Testis (tissue), 2 donors: ENCODE results near the gene TAS2R4.
A peak's percentile ranks its signal among the peaks of the same experiment; 100 is the strongest.

ENCODE experiments used
- POLR2A ChIP-seq: fragments of 450-650 bp; IDR thresholded peaks from one replicate; pipeline ENCODE4 v1.6.1; 2017; ENCODE audit warnings: antibody characterized with exemption, mild to moderate bottlenecking, moderate library complexity
- TF ChIP-seq, protein P1 (sequence below), 3 experiments: fragments of 450-650 bp in 2 of 3; fragments of 200-600 bp in 1 of 3; sonication (generic) in 1 of 3; IDR thresholded peaks; one replicate each; pipeline ENCODE4 v1.5.1; 2016 to 2019; ENCODE audit warnings: antibody characterized with exemption in 3 of 3, mild to moderate bottlenecking in 2 of 3, moderate library complexity in 1 of 3

DNA sequence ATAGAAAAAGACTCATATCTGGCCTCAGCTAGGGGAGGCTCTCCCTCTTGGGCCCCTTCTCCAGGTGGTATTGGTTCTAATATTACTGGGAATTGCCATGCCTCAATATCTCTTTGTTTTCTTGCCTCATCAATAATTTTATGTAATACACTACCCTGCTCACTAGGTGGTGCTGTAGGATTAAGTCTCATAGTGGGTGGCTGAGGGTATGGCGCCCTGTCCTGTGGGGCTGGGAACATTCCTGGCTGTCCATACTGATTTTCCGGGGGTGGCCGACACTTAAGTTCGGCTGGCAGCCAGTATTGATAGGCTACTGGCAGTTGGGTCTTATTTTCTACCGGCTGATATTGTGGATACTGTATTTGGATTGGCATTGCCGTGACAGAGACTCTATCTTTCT is 21.5 kb upstream of the TAS2R4 start:
- TF ChIP-seq, protein P1, sequence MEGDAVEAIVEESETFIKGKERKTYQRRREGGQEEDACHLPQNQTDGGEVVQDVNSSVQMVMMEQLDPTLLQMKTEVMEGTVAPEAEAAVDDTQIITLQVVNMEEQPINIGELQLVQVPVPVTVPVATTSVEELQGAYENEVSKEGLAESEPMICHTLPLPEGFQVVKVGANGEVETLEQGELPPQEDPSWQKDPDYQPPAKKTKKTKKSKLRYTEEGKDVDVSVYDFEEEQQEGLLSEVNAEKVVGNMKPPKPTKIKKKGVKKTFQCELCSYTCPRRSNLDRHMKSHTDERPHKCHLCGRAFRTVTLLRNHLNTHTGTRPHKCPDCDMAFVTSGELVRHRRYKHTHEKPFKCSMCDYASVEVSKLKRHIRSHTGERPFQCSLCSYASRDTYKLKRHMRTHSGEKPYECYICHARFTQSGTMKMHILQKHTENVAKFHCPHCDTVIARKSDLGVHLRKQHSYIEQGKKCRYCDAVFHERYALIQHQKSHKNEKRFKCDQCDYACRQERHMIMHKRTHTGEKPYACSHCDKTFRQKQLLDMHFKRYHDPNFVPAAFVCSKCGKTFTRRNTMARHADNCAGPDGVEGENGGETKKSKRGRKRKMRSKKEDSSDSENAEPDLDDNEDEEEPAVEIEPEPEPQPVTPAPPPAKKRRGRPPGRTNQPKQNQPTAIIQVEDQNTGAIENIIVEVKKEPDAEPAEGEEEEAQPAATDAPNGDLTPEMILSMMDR (IDR thresholded peaks at IDR 0.05): peak in 2 of 3 experiments; percentile 26 to 43
- no peak for TF ChIP-seq POLR2A
